ENCODE data around the gene HSPA1B. TPM values are rescaled to one million over a fixed set of nuclear protein-coding genes. Genes with fewer than 3 reads are reported as not detected.
"Not testable (repeated sequence)": the region's sequence is repeated elsewhere in the genome, so short reads cannot be mapped to it uniquely, and the experiment has no call there.

HSPA1B gene
- total and polyA plus RNA-seq, 2 donors (not counting 1 experiment from before 2014, with no cell fraction given) = 35.5 to 115 TPM

DNA sequence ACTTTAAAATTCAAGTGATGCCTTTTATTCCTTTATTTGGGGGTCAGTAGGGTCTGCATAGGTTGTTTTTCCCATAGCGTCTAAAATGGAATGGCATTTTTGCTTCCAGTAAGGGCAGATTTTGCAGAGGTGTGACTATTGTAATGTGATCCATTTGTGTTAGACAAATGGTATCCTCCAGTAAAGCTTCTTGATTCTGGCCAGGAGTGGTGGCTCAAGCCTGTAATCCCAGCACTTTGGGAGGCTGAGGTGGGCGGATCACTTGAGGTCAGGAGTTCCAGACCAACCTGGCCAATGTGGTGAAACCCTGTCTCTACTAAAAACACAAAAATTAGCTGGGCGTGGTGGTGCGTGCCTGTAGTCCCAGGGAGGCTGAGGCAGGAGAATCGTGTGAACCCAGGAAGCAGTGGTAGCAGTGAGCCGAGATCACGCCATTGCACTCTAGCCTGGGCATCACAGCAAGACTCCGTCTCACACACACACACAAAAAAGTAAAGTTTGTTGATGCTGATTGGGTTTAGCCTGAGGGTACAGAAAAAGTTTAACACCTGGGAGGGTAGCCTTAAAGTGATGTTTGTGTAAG is 9.5 kb upstream of the HSPA1B start:
- Histone ChIP-seq H3K4me3 (replicated peaks in 1 of 4; ENCODE audit: control extremely low read depth in 1 of 4, insufficient read depth in 1 of 4, low read depth in 3 of 4, low read length in 4 of 4) (peak overlapping the region; percentile 45 to 67 (median 52)), H3K79me2 (ENCODE audit: control insufficient read depth, insufficient read depth, low read length) (peaks cover 21% of the 10 kb centered on the region), H3K4me2 (ENCODE audit: extremely low read depth, insufficient read depth, low read length) (peak overlapping the region; percentile 96)
- not testable (repeated sequence) for H3K4me1 ChIP-seq (ENCODE audit: control insufficient read depth, extremely low read depth, insufficient read depth, low read length); H3K36me3 ChIP-seq (ENCODE audit: control insufficient read depth, insufficient read depth, low read length); H2AFZ ChIP-seq (ENCODE audit: low read length); H3K9ac ChIP-seq (ENCODE audit: insufficient read depth, low read length); H4K20me1 ChIP-seq (ENCODE audit: control insufficient read depth, extremely low read depth, insufficient read depth, low read length); H3K27ac ChIP-seq (ENCODE audit: insufficient read depth, low read length); H3K27me3 ChIP-seq (ENCODE audit: control insufficient read depth, insufficient read depth, low read length); DNase-seq (ENCODE audit: low read depth in 2 of 2); H3K9me3 ChIP-seq (ENCODE audit: control insufficient read depth, insufficient read depth, low read depth, low read length)

DNA sequence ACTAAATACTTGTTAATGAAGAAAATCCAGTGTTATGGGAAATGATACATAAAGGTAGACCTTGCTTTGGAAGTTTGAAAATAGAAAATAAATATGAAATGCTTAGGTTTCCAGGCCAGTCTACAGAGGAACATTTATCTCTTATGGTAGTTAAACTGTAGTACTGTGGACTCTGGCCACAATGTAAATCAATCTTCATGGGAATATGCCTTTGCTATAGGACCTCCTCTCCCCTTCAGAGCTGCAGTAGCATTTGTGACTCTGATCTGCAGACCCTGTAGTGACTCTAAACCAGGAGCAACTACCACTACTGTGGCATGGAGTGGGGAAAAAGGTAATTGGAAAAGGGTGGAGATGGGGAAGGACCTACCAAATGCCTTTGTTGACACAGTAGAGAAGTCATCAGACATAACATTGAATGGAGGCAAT is 7.7 kb upstream of the HSPA1B start:
- no peak for TF ChIP-seq EZH2 (IDR thresholded peaks at IDR 0.05; ENCODE audit: low read length, missing control alignments)
- peaks cover 7% of the 10 kb centered on the region for H3K4me1 ChIP-seq (ENCODE audit: control insufficient read depth, extremely low read depth, insufficient read depth, low read length)
- no peaks in the 10 kb centered on the region for H3K9me3 ChIP-seq (ENCODE audit: control insufficient read depth, insufficient read depth, low read depth, low read length)
- no peak overlapping the region for H3K27ac ChIP-seq (ENCODE audit: insufficient read depth, low read length)
- DNase-seq (ENCODE audit: low read depth in 2 of 2) = no peak
- no peak overlapping the region for H3K9ac ChIP-seq (ENCODE audit: insufficient read depth, low read length)
- no peaks in the 10 kb centered on the region for H3K36me3 ChIP-seq (ENCODE audit: control insufficient read depth, insufficient read depth, low read length)
- H3K79me2 ChIP-seq (ENCODE audit: control insufficient read depth, insufficient read depth, low read length) = peaks cover 21% of the 10 kb centered on the region
- H3K4me2 ChIP-seq (ENCODE audit: extremely low read depth, insufficient read depth, low read length) = no peak overlapping the region
- H4K20me1 ChIP-seq (ENCODE audit: control insufficient read depth, extremely low read depth, insufficient read depth, low read length) = no peaks in the 10 kb centered on the region
- no peaks in the 10 kb centered on the region for H3K27me3 ChIP-seq (ENCODE audit: control insufficient read depth, insufficient read depth, low read length)
- no peak overlapping the region for H3K4me3 ChIP-seq (replicated peaks in 1 of 4; ENCODE audit: control extremely low read depth in 1 of 4, insufficient read depth in 1 of 4, low read depth in 3 of 4, low read length in 4 of 4)
- H2AFZ ChIP-seq (ENCODE audit: low read length) = no peak overlapping the region

DNA sequence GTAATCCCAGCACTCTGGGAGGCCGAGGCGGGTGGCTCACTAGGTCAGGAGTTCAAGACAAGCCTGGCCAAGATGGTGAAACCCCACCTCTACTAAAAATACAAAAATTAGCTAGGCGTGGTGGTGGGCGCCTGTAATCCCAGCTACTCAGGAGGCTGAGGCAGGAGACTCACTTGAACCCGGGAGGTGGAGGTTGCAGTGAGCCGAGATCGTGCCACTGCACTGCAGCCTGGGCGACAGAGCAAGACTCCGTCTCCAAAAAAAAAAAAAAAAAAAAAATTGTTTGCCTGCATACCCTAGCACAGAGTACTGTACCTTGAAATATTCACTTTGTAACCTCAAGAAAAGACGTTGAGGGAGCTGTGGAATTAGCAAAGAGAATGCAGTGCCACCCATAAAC is 7.1 kb upstream of the HSPA1B start:
- not testable (repeated sequence) for H3K4me2 ChIP-seq (ENCODE audit: extremely low read depth, insufficient read depth, low read length); H3K27ac ChIP-seq (ENCODE audit: insufficient read depth, low read length); H3K9me3 ChIP-seq (ENCODE audit: control insufficient read depth, insufficient read depth, low read depth, low read length); H2AFZ ChIP-seq (ENCODE audit: low read length); H3K4me3 ChIP-seq (replicated peaks in 1 of 4; ENCODE audit: control extremely low read depth in 1 of 4, insufficient read depth in 1 of 4, low read depth in 3 of 4, low read length in 4 of 4); H3K27me3 ChIP-seq (ENCODE audit: control insufficient read depth, insufficient read depth, low read length); DNase-seq (ENCODE audit: low read depth in 2 of 2); H3K4me1 ChIP-seq (ENCODE audit: control insufficient read depth, extremely low read depth, insufficient read depth, low read length); H3K36me3 ChIP-seq (ENCODE audit: control insufficient read depth, insufficient read depth, low read length); H4K20me1 ChIP-seq (ENCODE audit: control insufficient read depth, extremely low read depth, insufficient read depth, low read length); H3K9ac ChIP-seq (ENCODE audit: insufficient read depth, low read length)
- H3K79me2 ChIP-seq (ENCODE audit: control insufficient read depth, insufficient read depth, low read length) = peaks cover 20% of the 10 kb centered on the region

DNA sequence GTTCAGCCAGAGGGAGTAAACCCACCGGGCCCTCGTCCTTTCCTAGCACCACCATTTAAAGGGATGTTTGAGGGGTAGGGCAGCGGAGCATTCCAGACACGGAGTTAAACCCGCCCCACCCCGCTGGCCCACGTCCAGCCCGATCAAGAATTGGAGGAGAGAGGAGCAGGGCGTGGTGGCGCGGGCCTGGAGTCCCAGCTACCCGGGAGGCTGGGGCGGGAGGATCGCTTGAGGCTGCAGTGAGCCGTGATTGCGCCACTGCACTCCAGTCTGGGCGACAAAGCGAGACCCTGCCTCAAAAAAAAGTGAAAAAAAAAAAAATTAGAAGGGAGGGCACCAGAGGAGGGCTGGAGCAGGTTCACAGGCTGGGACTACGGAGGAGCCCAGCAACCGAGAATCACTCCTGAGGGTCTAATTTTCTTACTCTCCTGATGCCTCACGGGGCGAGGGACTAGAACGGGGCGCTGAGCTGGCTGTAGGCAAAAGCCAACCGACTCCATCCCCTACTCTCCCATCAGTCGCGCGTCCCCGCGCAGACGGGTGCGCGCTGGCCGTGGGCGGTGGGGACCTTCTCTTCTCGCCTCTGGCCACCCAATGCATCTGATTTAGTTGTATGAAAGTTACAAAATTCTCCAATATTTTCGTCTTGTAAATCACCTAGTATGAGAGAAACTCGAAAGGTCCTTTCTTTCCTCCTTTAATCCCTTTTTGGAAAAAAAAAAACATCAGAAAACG is 6.1 kb upstream of the HSPA1B start:
- peak overlapping the region; percentile 98 for H3K4me2 ChIP-seq (ENCODE audit: extremely low read depth, insufficient read depth, low read length)
- H3K9ac ChIP-seq (ENCODE audit: insufficient read depth, low read length) = peak overlapping the region; percentile 76
- H3K9me3 ChIP-seq (ENCODE audit: control insufficient read depth, insufficient read depth, low read depth, low read length) = no peaks in the 10 kb centered on the region
- no peaks in the 10 kb centered on the region for H3K27me3 ChIP-seq (ENCODE audit: control insufficient read depth, insufficient read depth, low read length)
- peak; percentile 39 to 48 for DNase-seq (ENCODE audit: low read depth in 2 of 2)
- H3K4me1 ChIP-seq (ENCODE audit: control insufficient read depth, extremely low read depth, insufficient read depth, low read length) = peaks cover 8% of the 10 kb centered on the region
- H3K4me3 ChIP-seq (replicated peaks in 1 of 4; ENCODE audit: control extremely low read depth in 1 of 4, insufficient read depth in 1 of 4, low read depth in 3 of 4, low read length in 4 of 4) = peak overlapping the region; percentile 61 to 76 (median 66)
- no peaks in the 10 kb centered on the region for H3K36me3 ChIP-seq (ENCODE audit: control insufficient read depth, insufficient read depth, low read length)
- no peaks in the 10 kb centered on the region for H4K20me1 ChIP-seq (ENCODE audit: control insufficient read depth, extremely low read depth, insufficient read depth, low read length)
- peak overlapping the region; percentile 82 for H3K27ac ChIP-seq (ENCODE audit: insufficient read depth, low read length)
- TF ChIP-seq EZH2 (IDR thresholded peaks at IDR 0.05; ENCODE audit: low read length, missing control alignments) = no peak
- TF ChIP-seq, protein P1, sequence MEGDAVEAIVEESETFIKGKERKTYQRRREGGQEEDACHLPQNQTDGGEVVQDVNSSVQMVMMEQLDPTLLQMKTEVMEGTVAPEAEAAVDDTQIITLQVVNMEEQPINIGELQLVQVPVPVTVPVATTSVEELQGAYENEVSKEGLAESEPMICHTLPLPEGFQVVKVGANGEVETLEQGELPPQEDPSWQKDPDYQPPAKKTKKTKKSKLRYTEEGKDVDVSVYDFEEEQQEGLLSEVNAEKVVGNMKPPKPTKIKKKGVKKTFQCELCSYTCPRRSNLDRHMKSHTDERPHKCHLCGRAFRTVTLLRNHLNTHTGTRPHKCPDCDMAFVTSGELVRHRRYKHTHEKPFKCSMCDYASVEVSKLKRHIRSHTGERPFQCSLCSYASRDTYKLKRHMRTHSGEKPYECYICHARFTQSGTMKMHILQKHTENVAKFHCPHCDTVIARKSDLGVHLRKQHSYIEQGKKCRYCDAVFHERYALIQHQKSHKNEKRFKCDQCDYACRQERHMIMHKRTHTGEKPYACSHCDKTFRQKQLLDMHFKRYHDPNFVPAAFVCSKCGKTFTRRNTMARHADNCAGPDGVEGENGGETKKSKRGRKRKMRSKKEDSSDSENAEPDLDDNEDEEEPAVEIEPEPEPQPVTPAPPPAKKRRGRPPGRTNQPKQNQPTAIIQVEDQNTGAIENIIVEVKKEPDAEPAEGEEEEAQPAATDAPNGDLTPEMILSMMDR (conservative IDR thresholded peaks at IDR 0.05 in 1 of 2, IDR thresholded peaks at IDR 0.05 in 1 of 2; ENCODE audit: low read depth in 1 of 2, low read length in 2 of 2) = no peak
- H2AFZ ChIP-seq (ENCODE audit: low read length) = peak overlapping the region; percentile 71
- peaks cover 18% of the 10 kb centered on the region for H3K79me2 ChIP-seq (ENCODE audit: control insufficient read depth, insufficient read depth, low read length)

Data from fibroblast of lung (primary cell).